ENCODE data around the gene C9orf153. TPM values are rescaled to one million over a fixed set of nuclear protein-coding genes. Genes with fewer than 3 reads are reported as not detected.

The C9orf153 gene
- total RNA-seq (0.74 and 1.0 TPM in 2 replicates), polyA plus RNA-seq (0.97 TPM in 1 of 2 replicates, not detected in the other)

GRCh38 chr9:86259557-86259956 lies at the start of gene C9orf153:
Gene C9orf153, minus strand, starts transcription at chr9:86259657. Its CDS starts 30,054 bp downstream, at chr9:86229603.
- Histone ChIP-seq H3K4me1 (ENCODE audit: low read depth) (no peaks in the 10 kb centered on the region), H3K27ac (no peak within 1 kb of the TSS), H3K9me3 (ENCODE audit: low read depth) (no peaks in the 10 kb centered on the region), H3K27me3 (no peaks in the 10 kb centered on the region), H3K36me3 (peaks cover 7% of the 10 kb centered on the region), H3K4me3 (no peak within 1 kb of the TSS)
- no peak for DNase-seq (ENCODE audit: low read depth in 1 of 2, low spot score in 1 of 2)
- TF ChIP-seq CTCF (IDR thresholded peaks at IDR 0.05; ENCODE audit: low read depth, low read length): no peak

GRCh38 chr9:86308687-86309086 lies 49.2 kb upstream of the C9orf153 start:
- TF ChIP-seq CTCF (IDR thresholded peaks at IDR 0.05; ENCODE audit: low read depth, low read length): no peak

GRCh38 chr9:86304236-86304730 lies 44.8 kb upstream of the C9orf153 start:
- DNase-seq (ENCODE audit: low read depth in 1 of 2, low spot score in 1 of 2): no peak
- no peak overlapping the region for H3K27ac ChIP-seq

More at GRCh38 chr9:86308687-86309086, 49.2 kb upstream of the C9orf153 start:
- Histone ChIP-seq H3K4me1 (ENCODE audit: low read depth) (no peaks in the 10 kb centered on the region), H3K4me3 (no peak overlapping the region), H3K9me3 (ENCODE audit: low read depth) (no peaks in the 10 kb centered on the region), H3K27me3 (no peaks in the 10 kb centered on the region), H3K36me3 (peaks cover 24% of the 10 kb centered on the region), H3K27ac (no peak overlapping the region)
- no peak for DNase-seq (ENCODE audit: low read depth in 1 of 2, low spot score in 1 of 2)

GRCh38 chr9:86303316-86303975 lies 44.0 kb upstream of the C9orf153 start:
- H3K27ac ChIP-seq: no peak overlapping the region
- no peak for TF ChIP-seq CTCF (IDR thresholded peaks at IDR 0.05; ENCODE audit: low read depth, low read length)

More at GRCh38 chr9:86304236-86304730, 44.8 kb upstream of the C9orf153 start:
- Histone ChIP-seq H3K4me3 (no peak overlapping the region), H3K4me1 (ENCODE audit: low read depth) (no peaks in the 10 kb centered on the region), H3K9me3 (ENCODE audit: low read depth) (no peaks in the 10 kb centered on the region), H3K27me3 (no peaks in the 10 kb centered on the region), H3K36me3 (peaks cover 33% of the 10 kb centered on the region)
- TF ChIP-seq CTCF (IDR thresholded peaks at IDR 0.05; ENCODE audit: low read depth, low read length): no peak

GRCh38 chr9:86301686-86302085 lies 42.2 kb upstream of the C9orf153 start:
- DNase-seq (ENCODE audit: low read depth in 1 of 2, low spot score in 1 of 2): no peak
- no peak overlapping the region for H3K27ac ChIP-seq
- H3K4me1 ChIP-seq (ENCODE audit: low read depth): no peaks in the 10 kb centered on the region
- TF ChIP-seq CTCF (IDR thresholded peaks at IDR 0.05; ENCODE audit: low read depth, low read length): no peak
- H3K36me3 ChIP-seq: peaks cover 24% of the 10 kb centered on the region
- H3K4me3 ChIP-seq: no peak overlapping the region
- H3K27me3 ChIP-seq: no peaks in the 10 kb centered on the region
- H3K9me3 ChIP-seq (ENCODE audit: low read depth): no peaks in the 10 kb centered on the region

More at GRCh38 chr9:86303316-86303975, 44.0 kb upstream of the C9orf153 start:
- Histone ChIP-seq H3K4me1 (ENCODE audit: low read depth) (no peaks in the 10 kb centered on the region), H3K36me3 (peaks cover 37% of the 10 kb centered on the region), H3K4me3 (no peak overlapping the region), H3K9me3 (ENCODE audit: low read depth) (no peaks in the 10 kb centered on the region), H3K27me3 (no peaks in the 10 kb centered on the region)
- peak in 1 of 2 donors; percentile 32 for DNase-seq (ENCODE audit: low read depth in 1 of 2, low spot score in 1 of 2)
